Stimulated activated naive B cell treated with anti-CD40 and anti-IgM and Interleukin-4, amounts not matched to agents 10 μg/mL and 1 μg/mL and 100 μg/mL, for 72 hours (primary cell): Measurements from ENCODE around the gene CAMTA1.
A peak's percentile ranks its signal among the peaks of the same experiment; 100 is the strongest.

Experiments
- ATAC-seq, 2 donors: fragments of 150-1000 bp; cut with Tn5 transposase; replicated peaks; 2 replicates each; pipeline ENCODE4 v1.10.0; 2021; ENCODE audit warnings: moderate library complexity in 1 of 2
- DNase-seq: peaks from one replicate; pipeline ENCODE4 v3.0.0; 2021
- H3K27ac Mint-ChIP-seq: one replicate; pipeline ENCODE4 v1.8.0; 2022; ENCODE audit warnings: mild to moderate bottlenecking, mixed read lengths
- H3K27me3 Mint-ChIP-seq, 2 donors: one replicate each; pipeline ENCODE4 v1.8.0; 2022; ENCODE audit warnings: mixed read lengths in 2 of 2
- H3K36me3 Mint-ChIP-seq, 2 donors: one replicate each; pipeline ENCODE4 v1.8.0; 2022; ENCODE audit warnings: mixed read lengths in 2 of 2, mild to moderate bottlenecking in 1 of 2
- H3K4me1 Mint-ChIP-seq, 2 donors: one replicate each; pipeline ENCODE4 v1.8.0; 2022; ENCODE audit warnings: mixed read lengths in 2 of 2, mild to moderate bottlenecking in 1 of 2
- H3K4me3 Mint-ChIP-seq, 2 donors: one replicate each; pipeline ENCODE4 v1.8.0; 2022; ENCODE audit warnings: mild to moderate bottlenecking in 2 of 2, mixed read lengths in 2 of 2, moderate library complexity in 1 of 2
- H3K9me3 Mint-ChIP-seq, 2 donors: one replicate each; pipeline ENCODE4 v1.8.0; 2022; ENCODE audit warnings: mixed read lengths in 2 of 2, mild to moderate bottlenecking in 1 of 2

CAMTA1 gene

GRCh38 chr1:7535934-7536878, 751.0 kb downstream of the CAMTA1 start:
- peaks cover 20 to 22% of the 10 kb centered on the region in 2 donors for H3K27me3 Mint-ChIP-seq
- H3K9me3 Mint-ChIP-seq: no peaks in the 10 kb centered on the region
- H3K27ac Mint-ChIP-seq: no peak overlapping the region
- ATAC-seq (no peak), DNase-seq (no peak)
- no peaks in the 10 kb centered on the region for H3K36me3 Mint-ChIP-seq
- H3K4me3 Mint-ChIP-seq: no peak overlapping the region
- no peaks in the 10 kb centered on the region for H3K4me1 Mint-ChIP-seq

- no peak for DNase-seq
- no peak for ATAC-seq
- H3K9me3 Mint-ChIP-seq: no peaks in the 10 kb centered on the region
- H3K27me3 Mint-ChIP-seq: peaks cover 20 to 22% of the 10 kb centered on the region in 2 donors
- H3K4me3 Mint-ChIP-seq: no peak overlapping the region
- no peaks in the 10 kb centered on the region for H3K4me1 Mint-ChIP-seq
- H3K27ac Mint-ChIP-seq: no peak overlapping the region
- H3K36me3 Mint-ChIP-seq: no peaks in the 10 kb centered on the region
These were observed 751.8 kb downstream of the CAMTA1 start for GRCh38 chr1:7536891-7537591.

DNA sequence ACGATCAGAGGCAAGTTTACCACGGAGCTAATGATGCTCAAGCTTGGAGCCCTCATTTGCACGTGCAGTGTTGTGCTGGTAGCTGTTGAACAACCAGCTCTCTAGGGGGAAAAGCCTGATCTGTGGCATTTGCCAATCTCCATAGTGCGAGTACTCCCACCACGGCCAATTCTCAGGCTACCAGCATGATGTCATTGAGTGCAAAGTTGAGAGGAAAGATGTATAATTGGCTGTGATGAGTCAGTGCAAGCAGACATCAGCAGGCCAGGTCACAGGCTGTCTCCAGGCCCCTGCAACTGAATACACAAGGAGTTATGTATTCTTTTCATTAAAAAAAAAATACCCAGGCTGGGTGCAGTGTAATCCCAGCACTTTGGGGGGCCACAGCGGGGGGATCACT, 752.8 kb downstream of the CAMTA1 start:
- Mint-ChIP-seq H3K9me3 (no peaks in the 10 kb centered on the region), H3K27ac (no peak overlapping the region), H3K36me3 (no peaks in the 10 kb centered on the region), H3K27me3 (peaks cover 16 to 22% of the 10 kb centered on the region in 2 donors), H3K4me3 (no peak overlapping the region), H3K4me1 (no peaks in the 10 kb centered on the region)
- no peak for DNase-seq
- ATAC-seq: no peak

GRCh38 chr1:7538849-7539768, 753.9 kb downstream of the CAMTA1 start:
- H3K36me3 Mint-ChIP-seq: no peaks in the 10 kb centered on the region
- DNase-seq (no peak), ATAC-seq (no peak)
- no peaks in the 10 kb centered on the region for H3K9me3 Mint-ChIP-seq
- H3K27me3 Mint-ChIP-seq: peaks cover 16 to 21% of the 10 kb centered on the region in 2 donors
- no peak overlapping the region for H3K27ac Mint-ChIP-seq
- H3K4me3 Mint-ChIP-seq: no peak overlapping the region
- H3K4me1 Mint-ChIP-seq: no peaks in the 10 kb centered on the region

DNA sequence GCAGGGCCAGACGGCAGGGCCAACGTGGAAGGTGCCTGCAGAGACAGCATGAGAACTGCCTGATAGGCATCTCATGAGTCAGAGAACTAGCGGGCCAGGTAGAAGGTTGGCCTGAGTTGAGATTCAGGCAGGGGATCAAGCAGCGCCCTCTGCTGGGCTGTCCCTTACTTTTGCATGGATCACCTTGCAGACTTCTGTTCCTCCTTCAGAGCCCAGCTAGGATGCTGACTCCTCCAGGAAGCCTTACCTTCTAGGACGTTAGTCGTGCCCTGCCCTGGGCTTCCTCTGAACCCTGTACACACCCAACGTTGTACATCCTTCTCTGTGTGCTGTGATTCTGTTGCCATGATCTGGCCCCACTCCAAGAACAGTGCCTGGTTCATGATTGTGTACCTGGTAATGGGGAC, 754.5 kb downstream of the CAMTA1 start:
- no peaks in the 10 kb centered on the region for H3K9me3 Mint-ChIP-seq
- H3K4me1 Mint-ChIP-seq: no peaks in the 10 kb centered on the region
- H3K27me3 Mint-ChIP-seq: peaks cover 15% of the 10 kb centered on the region in 2 donors
- H3K36me3 Mint-ChIP-seq: no peaks in the 10 kb centered on the region
- no peak overlapping the region for H3K4me3 Mint-ChIP-seq
- H3K27ac Mint-ChIP-seq: no peak overlapping the region
- no peak for ATAC-seq
- no peak for DNase-seq

- H3K36me3 Mint-ChIP-seq: no peaks in the 10 kb centered on the region
- H3K4me1 Mint-ChIP-seq: no peaks in the 10 kb centered on the region
- ATAC-seq: no peak
- no peak overlapping the region for H3K4me3 Mint-ChIP-seq
- no peak overlapping the region for H3K27ac Mint-ChIP-seq
- H3K9me3 Mint-ChIP-seq: no peaks in the 10 kb centered on the region
- DNase-seq: no peak
- peaks cover 8 to 10% of the 10 kb centered on the region in 2 donors for H3K27me3 Mint-ChIP-seq
These were observed 755.6 kb downstream of the CAMTA1 start for GRCh38 chr1:7540816-7541215.

GRCh38 chr1:7541629-7542028, 756.4 kb downstream of the CAMTA1 start:
- Mint-ChIP-seq H3K27me3 (peaks cover 3 to 10% of the 10 kb centered on the region in 2 donors), H3K27ac (no peak overlapping the region), H3K4me1 (no peaks in the 10 kb centered on the region), H3K4me3 (no peak overlapping the region), H3K9me3 (no peaks in the 10 kb centered on the region), H3K36me3 (no peaks in the 10 kb centered on the region)
- ATAC-seq (no peak), DNase-seq (no peak)

DNA sequence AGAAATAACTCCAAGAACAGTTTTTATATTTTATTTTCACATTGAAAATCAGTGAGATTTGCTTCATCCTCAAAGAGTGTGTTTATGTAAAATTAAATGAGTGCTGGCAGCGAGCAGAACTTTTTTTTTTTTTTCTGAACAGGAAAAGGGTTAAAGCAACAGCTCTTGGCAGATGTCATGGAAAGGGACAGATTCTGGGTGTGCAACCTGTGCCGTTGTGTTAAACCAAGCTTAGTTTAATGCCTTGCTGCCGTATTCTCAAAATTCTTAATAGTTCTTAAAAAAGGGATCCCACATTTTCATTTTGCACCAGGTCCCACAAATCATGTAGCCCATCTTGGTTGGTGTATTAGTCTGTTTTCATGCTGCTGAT, 758.5 kb downstream of the CAMTA1 start:
- no peaks in the 10 kb centered on the region for H3K36me3 Mint-ChIP-seq
- ATAC-seq: no peak
- peaks cover 0 to 2% of the 10 kb centered on the region in 2 donors for H3K9me3 Mint-ChIP-seq
- H3K4me3 Mint-ChIP-seq: no peak overlapping the region
- peaks cover 7 to 14% of the 10 kb centered on the region in 2 donors for H3K27me3 Mint-ChIP-seq
- peaks cover 0 to 8% of the 10 kb centered on the region in 2 donors for H3K4me1 Mint-ChIP-seq
- H3K27ac Mint-ChIP-seq: no peak overlapping the region
- no peak for DNase-seq

DNA sequence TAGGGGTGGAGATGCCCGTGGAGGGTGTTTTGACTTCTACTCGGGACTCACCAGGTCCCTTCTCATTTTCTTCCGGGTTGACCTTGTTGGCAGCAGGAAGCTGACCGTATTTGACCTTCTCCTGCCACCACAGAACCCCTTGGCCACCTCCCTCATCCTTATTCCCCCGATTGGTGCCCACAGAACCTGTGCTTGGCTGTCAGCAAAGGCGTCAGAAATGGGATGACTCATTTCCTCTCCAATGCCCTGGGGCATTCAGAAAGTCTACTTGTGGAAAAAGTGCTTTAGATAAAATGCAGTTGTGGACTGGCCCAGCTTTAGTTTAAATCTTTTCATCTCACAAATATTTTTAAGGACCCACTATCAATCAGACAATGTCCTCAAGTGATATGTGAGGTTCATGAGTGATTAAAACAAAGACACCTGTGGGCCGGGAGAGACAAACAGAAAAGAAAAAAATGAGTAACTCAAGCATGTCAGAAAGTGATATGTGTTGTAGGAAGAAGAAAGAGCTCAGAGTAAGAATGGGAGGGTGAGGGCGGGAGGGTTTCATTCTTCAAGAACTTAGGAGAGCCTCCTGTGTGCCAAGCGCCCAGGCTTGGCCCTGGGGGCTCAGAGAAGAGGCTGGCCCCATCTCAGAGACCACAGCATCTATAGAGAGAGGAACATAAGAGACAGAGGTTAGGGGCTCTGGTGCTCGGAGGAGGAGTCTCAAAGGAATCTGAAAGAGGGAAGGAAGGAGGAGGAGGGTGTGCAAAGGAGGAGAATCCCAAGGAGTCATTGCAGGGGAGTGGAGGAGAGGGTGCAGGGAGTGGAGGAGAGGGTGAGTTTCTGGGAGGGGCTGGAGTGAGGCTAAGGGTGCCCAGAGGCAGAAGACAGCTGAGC, 764.3 kb downstream of the CAMTA1 start:
- Mint-ChIP-seq H3K27ac (peak overlapping the region; percentile 94), H3K36me3 (no peaks in the 10 kb centered on the region), H3K27me3 (peaks cover 21% of the 10 kb centered on the region in 2 donors), H3K9me3 (peaks cover 0 to 2% of the 10 kb centered on the region in 2 donors), H3K4me3 (peak overlapping the region; percentile 32 to 64), H3K4me1 (peaks cover 10 to 26% of the 10 kb centered on the region in 2 donors)
- peak; percentile 87 to 93 for ATAC-seq
- peak; percentile 64 for DNase-seq

GRCh38 chr1:7550261-7550865, 765.1 kb downstream of the CAMTA1 start:
- ATAC-seq (no peak), DNase-seq (no peak)
- Mint-ChIP-seq H3K4me3 (no peak overlapping the region), H3K9me3 (peaks cover 0 to 2% of the 10 kb centered on the region in 2 donors), H3K27ac (peak overlapping the region; percentile 70), H3K36me3 (no peaks in the 10 kb centered on the region), H3K27me3 (peaks cover 21% of the 10 kb centered on the region in 2 donors), H3K4me1 (peaks cover 11 to 26% of the 10 kb centered on the region in 2 donors)

GRCh38 chr1:7550981-7551380, 765.7 kb downstream of the CAMTA1 start:
- H3K9me3 Mint-ChIP-seq: peaks cover 0 to 2% of the 10 kb centered on the region in 2 donors
- peaks cover 21 to 27% of the 10 kb centered on the region in 2 donors for H3K27me3 Mint-ChIP-seq
- peak overlapping the region; percentile 70 for H3K27ac Mint-ChIP-seq
- H3K4me3 Mint-ChIP-seq: no peak overlapping the region
- DNase-seq (no peak), ATAC-seq (no peak)
- no peaks in the 10 kb centered on the region for H3K36me3 Mint-ChIP-seq
- H3K4me1 Mint-ChIP-seq: peaks cover 16 to 26% of the 10 kb centered on the region in 2 donors

DNA sequence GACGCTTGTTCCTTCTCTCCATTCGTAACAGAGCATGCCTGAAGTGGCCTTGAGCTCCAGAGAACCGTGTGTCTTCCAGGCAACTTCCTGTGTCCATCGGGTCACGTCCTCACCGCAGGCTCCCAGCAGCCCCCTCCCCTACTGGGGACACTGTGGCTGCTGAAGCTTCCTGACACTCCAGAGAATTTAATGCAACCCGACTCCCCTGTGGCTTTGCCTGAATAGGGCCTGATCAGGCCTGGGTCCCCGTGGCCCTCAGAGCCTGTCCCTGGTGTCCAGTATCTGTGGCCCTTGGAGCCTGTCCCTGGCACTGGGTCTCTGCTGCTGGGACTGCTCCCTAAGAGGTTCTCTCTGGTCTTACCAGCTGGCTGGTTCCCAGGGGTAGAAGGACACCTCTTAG, 766.2 kb downstream of the CAMTA1 start:
- peaks cover 24 to 30% of the 10 kb centered on the region in 2 donors for H3K27me3 Mint-ChIP-seq
- no peak for DNase-seq
- no peak overlapping the region for H3K4me3 Mint-ChIP-seq
- H3K4me1 Mint-ChIP-seq: peaks cover 16 to 26% of the 10 kb centered on the region in 2 donors
- H3K27ac Mint-ChIP-seq: no peak overlapping the region
- no peaks in the 10 kb centered on the region for H3K36me3 Mint-ChIP-seq
- H3K9me3 Mint-ChIP-seq: peaks cover 0 to 2% of the 10 kb centered on the region in 2 donors
- ATAC-seq: no peak

DNA sequence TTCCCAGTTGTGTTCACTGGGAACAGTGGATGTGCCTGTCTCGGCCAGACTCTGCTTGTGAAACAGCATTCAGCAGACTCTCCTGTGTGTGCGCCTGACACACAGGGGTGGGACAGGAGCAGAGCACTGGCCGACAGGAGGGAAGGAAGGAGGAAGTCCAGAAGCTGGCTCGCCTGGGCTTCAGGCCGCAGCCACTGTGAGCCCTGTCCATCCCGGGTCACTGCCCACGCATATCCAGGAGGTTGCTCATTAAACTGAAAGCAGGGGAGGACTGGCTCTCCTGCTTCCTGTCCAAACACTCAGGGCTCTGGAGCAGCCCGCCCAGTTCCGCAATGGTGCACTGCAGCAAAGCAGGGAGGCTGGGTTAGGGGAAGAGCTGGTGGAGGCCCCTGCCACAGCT, 767.1 kb downstream of the CAMTA1 start:
- ATAC-seq: no peak
- Mint-ChIP-seq H3K27ac (no peak overlapping the region), H3K9me3 (peaks cover 0 to 2% of the 10 kb centered on the region in 2 donors), H3K4me1 (peaks cover 16 to 26% of the 10 kb centered on the region in 2 donors), H3K27me3 (peaks cover 28 to 33% of the 10 kb centered on the region in 2 donors), H3K4me3 (no peak overlapping the region), H3K36me3 (no peaks in the 10 kb centered on the region)
- no peak for DNase-seq
